Activated CD8-positive, alpha-beta memory T cell treated with anti-CD3 and anti-CD28 coated beads, Interleukin-2, amount 50 U/mL, for 4 hours (primary cell): ENCODE measurements around the gene IFT81.
"Not testable (repeated sequence)": the region's sequence is repeated elsewhere in the genome, so short reads cannot be mapped to it uniquely, and the experiment has no call there.

Source experiments
- DNase-seq: peaks from one replicate; pipeline ENCODE4 v3.0.0-alpha.2; 2020

IFT81 gene

GRCh38 chr12:110124269-110124995, at the start of gene IFT81:
Gene IFT81, plus strand, starts transcription at chr12:110124357. Its CDS starts 3,024 bp downstream, at chr12:110127381.
- peak; percentile 96 for DNase-seq

DNA sequence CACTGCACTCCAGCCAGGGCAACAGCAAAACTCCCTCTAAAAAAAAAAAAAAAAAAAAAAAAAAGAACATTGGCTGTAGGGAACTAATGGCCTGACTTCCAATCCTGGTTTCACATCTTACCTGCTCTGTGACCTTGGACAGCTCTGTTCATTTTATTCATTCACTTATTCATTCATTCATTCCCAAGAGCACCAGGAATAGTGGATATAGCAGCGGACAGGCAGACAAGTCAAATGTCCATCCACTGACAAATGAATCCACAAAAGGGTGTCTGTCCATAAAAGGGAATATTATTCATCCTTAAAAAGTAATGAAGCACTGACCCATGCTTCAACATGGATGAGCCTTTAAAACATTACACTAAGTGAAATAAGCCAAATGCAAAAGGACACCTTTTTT, 48.3 kb upstream of the IFT81 start:
- DNase-seq, result no peak

GRCh38 chr12:110077800-110078199, 46.4 kb upstream of the IFT81 start:
- no peak for DNase-seq

DNA sequence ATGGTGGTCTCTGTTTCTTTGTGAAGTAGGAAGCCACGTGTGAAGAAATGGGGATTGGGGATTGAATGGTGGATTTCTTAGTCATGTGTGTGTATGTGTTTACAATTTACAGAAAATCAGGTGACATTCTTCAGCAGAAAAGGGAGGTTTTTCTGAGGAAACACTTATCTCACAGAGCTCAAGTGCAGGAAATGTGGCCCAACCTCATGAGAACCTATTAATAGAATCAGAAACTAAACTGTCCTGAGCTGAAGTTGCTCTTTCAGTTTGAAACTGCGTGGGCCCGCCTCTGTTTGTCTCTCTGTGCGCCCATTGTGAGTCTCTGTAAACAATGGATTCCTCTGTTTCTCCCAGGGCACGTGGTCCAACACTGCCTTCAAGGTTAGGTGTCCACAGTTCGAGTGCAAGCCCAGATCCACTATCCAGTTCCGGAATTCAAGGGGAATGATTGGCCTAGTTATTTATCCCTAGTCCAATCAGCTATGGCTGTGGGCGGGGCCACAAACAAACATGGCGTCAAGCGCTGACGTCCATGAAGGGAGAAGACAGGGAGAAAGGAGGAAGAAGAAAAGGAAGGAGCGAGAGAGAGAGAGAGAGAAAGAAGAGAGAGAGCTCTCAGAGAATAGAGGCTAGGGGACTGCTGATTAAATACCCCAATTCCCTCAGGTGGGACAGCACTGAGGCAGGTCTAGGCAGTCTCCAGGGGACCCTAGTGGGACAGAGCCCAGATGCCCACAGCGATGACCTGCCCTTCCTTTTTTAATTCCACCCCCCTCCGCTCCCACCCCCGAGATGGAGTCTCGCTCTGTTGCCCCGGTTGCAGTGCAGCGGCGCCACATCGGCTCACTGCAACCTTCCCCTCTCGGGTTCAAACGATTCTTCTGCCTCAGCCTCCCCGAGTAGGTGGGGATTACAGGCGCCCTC, 44.4 kb upstream of the IFT81 start:
- DNase-seq, result peak; percentile 67

GRCh38 chr12:110080410-110080809, 43.7 kb upstream of the IFT81 start:
- no peak for DNase-seq

GRCh38 chr12:110084314-110085015, 39.7 kb upstream of the IFT81 start:
- no peak for DNase-seq

DNA sequence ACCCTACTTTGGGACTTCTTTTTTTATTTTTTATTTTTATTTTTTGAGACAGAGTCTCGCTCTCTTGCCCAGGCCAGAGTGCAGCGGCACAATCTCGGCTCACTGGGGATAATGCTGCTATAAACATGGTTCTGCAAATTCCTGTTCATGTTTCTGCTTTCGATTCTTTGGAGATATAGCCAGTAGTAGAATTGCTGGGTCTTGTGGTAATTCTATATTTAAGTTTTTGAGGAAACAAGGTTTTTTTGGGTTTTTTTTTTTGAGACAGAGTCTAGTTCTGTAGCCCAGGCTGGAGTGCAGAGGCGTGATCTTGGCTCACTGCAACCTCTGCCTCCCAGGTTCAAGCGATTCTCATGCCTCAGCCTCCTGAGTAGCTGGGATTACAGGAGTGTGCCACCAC, 35.9 kb upstream of the IFT81 start:
- not testable (repeated sequence) for DNase-seq

DNA sequence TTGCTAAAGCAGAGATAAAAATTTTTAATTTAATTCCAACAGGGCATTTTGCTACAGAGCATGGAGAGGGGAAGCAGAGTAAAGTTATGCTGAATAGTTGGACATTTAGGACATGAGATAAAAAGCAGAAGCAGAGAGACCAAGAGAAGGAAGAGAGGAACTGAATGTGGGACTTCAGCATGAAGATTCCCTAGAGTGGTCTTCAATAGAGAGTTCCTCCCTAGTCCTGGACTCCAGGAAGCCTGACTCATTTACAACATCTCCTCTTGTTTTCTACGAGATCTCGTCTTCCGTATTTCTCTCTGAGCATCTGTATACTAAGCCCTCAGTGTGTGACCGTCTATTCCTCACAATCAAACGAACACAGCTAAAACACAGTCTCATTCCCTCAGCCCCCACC, 35.2 kb upstream of the IFT81 start:
- no peak for DNase-seq

GRCh38 chr12:110090266-110091135, 33.7 kb upstream of the IFT81 start:
- no peak for DNase-seq

DNA sequence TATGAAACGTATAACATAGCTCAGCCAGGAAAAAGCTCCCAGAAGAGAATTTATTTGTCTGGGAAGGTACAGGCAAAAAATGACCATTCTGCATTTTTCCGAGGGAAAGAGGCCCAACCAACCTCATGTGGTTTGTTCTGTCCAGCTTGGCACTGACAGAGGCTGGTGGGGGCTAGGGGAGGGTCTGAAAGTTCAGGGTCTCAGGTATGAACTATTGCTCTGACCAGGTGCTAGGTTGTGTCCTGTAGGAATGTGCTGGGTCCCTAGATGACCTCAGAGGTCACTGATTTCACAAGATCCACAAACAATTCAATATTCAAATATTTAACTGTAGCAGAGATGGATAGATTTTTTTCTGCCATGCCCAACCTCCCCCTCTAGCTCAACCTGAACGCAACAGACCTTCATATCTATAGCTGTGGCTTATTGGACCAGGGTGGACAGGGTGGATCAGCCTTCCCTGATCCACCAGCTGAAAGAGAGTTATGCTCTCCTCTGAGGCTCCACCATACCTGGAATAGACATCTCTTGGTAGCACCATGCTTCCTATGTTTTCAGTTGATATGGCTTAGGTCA, 32.9 kb upstream of the IFT81 start:
- DNase-seq, result no peak

- no peak for DNase-seq
These were observed 30.4 kb upstream of the IFT81 start for GRCh38 chr12:110093631-110094311.

DNA sequence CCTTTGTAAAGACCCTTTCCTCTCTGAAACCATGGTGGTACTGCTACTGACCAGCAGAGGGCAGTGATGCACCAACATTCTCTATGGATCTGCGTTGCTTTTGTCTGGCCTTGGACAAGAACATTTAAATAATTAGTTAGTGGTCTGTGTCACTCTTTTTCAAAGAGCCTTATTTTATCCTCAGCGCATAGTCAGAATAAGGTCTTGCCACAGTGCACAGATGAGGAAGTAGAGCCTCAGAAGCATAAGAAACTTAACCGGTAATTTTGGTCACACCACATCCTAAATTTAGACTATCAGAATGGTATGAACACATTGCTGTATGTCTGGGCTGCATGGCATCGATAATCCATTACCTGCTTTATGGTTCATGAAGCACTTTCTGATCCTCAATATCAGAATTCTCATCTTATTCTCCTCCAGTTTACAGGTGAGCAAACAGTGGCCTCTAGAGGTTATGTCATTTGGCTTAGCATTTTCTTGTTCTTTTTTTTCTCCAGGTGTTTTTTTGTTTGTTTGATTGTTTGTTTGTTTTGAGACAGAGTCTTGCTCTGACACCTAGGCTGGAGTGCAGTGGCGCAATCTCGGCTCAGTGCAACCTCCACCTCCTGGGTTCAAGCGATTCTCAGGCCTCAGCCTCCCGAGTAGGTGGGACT, 23.7 kb upstream of the IFT81 start:
- DNase-seq, result peak; percentile 65

- no peak for DNase-seq
These were observed 21.9 kb upstream of the IFT81 start for GRCh38 chr12:110102255-110102654.

DNA sequence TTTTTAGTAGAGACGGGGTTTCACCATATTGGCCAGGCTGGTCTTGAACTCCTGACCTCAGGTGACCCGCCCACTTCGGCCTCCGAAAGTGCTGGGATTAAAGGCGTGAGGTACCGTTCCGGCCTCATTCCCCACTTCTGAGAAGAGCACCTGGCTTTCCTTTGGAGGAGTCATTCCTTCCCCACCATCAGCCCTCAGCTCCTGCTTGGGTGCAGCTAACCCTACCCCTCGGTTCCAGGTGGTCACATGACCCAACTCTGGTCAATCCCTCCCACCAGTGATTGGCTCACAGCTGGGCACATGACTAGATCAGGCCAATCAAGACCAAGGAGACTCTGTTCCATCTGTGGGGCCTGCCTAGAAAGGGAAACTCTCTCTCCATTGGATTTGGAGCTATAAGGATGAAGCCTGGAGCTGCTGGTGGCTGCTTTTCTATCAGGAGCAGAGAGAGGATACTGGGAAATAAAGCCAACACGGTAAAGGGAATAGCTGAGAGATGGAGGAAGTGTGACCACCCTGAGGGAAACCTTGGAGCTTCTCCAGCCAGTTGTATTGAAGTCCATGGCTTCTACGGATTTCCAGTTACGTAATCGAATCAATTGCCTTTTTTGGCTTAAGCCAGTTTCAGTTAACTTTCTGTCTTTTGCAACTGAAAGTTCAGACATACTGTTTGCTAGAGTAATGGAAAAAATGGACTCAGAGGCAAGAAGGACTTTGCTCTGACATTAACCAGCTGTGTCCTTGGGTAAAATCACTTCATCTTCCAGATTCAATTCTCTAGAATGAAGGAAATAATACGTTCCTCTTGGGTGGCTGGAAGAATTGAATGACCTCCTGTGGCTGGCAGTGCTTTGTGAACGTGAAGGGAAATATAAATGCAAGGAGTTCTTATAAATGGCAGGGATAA, 19.7 kb upstream of the IFT81 start:
- no peak for DNase-seq

DNA sequence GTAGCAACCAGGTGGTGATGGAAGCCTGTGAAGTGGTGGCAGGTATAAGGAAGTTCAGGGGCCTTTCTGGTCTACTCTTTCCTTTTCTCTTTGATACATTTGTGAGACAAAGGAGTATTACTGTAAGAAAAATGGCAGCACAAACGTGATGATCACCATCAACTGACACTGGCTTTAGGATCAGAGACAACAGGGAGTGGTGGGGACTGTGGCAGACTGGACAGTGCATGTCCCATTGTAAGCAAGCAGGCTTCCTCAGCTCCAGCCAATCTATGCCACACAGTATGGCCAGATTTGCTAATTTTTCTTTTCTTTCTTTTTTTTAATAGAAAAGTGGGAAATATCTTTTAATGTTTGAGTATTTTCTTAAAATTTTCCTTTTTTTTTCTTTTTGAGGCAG, 19.0 kb upstream of the IFT81 start:
- no peak for DNase-seq

GRCh38 chr12:110105986-110106385, 18.2 kb upstream of the IFT81 start:
- no peak for DNase-seq

DNA sequence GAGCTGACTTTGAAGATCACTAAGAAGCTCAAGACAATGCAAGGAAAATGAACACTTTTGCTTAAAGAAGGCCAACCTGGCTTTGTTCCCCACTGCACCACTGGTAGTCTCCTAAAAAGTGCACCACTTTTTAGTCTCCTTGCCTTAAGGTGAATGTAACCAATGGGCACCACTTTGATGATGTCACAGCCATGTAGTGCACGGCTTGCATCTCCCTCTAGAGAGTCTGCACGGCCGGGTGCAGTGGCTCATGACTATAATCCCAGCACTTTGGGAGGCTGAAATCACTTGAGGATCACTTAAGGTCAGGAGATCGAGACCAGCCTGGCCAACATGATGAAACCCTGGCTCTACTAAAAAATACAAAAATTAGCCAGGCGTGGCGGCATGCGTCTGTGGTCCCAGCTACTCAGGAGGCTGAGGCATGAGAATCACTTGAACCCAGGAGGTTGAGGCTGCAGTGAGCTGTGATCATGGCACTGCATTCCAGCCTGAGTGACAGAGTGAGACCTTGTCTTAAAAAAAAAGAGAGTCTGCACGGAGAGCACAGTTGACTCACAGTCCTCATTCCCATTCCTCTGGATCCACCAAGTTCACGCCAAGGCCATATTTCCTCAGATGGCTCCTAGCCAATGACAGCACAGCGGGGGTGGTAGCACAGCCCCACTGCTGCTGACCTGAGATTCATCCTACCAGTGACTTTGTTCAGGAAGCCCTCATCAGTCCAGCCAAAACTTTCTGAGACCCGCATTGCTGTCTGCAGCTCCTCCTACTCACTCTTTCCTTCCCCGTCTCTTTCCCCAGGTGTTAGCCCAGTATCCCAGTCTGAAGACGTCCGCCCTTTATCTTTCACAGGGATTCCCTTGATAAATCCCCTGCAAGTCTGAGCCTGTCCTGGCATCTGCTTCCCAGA, 16.5 kb upstream of the IFT81 start:
- DNase-seq, result no peak

DNA sequence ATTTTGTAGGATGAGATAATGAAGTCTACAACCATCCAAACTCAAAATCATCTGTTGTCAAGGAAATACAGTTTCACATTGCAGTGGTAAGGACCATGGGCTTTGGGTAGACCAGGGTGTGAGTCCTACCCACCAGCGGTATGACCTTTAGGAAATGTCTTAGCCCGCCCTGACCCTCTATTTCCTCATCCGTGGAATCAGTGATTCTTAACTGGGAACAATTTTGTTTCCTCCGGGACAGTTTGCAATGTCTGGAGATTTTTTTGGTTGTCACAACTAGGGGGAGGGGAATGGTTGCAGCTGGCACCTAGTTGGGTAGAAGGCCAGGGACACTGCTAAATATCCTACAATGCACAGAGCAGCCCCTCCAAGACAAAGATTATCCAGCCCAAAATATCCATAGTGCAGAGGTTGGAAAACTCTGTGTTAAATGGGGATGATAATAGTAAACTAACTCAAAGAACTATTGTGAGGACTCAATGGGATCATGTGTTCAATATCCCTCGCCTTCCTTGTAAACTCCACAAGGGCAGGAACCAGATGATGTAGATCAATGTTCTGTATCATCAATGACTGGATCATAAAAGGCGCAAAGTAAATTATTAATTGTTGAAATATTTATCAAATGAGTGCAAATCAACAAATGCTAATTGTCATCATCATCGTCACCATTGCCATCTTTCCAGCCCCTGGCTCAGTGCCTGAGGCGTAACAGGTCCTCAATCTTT, 15.7 kb upstream of the IFT81 start:
- DNase-seq, result no peak
